GM08714 (cell line): ENCODE data around the gene IP6K3.

Source experiments
- H3K4me3 ChIP-seq: fragments of 200-500 bp; sonication (Bioruptor generic); 2 replicates; pipeline ENCODE4 v1.5.1; 2014; ENCODE audit warnings: mild to moderate bottlenecking, low read length, inconsistent platforms
- ZNF274 ChIP-seq: IDR thresholded peaks from 2 replicates; pipeline ENCODE4 v1.6.1; 2012; ENCODE audit warnings: mild to moderate bottlenecking, low read depth, low read length

The IP6K3 gene

DNA sequence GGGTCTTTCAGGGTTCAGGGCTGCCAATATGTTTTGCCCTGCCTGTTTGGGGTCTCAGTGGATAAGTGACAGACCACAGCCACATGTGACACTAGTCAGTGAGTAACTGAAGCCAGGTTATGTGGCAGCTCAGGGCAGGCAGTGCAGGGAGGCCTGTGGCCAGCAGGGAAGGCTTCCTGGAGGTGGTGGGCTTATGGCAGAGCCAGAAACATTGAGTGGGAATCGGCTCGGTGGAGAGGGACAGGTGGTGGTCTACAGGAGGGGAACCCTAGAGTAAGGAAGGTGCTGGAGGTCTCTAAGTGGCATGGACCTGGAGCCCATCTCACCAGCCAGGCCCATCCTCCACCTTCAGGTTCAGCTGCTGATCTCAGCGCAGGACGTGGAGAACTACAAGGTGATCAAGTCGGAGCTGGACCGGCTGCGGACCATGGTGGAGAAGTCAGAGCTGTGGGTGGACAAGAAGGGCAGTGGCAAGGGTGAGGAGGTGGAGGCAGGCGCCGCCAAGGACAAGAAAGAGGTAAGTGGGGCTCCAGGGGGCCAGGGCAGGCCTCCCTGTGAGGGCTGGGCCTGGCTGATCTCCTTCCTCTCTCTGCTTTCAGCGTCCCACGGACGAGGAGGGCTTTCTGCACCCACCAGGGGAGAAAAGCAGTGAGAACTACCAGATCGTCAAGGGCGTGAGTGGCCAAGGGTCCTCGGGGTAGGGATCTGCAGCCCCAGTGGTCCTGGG is 70.1 kb downstream of the IP6K3 start:
- TF ChIP-seq ZNF274: no peak
- H3K4me3 ChIP-seq: no peak overlapping the region

DNA sequence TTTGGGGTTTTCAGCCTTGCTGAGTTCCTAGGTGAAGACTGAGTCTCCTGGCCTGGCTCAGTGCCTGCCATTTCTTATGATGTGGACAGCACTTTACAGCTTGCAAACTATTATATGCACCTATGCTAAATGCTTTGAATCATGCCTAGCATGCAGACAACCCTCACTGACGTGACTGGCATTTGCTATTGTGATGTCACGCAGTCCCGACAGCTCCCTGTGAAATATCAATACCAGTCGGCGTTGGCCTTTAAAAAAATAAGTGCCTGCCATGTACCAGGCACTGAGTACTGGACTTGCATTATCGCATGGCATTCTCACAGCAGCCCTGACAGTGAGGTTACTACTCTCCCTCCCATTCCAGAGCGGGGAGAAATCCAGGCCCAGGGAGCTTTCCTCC is 70.7 kb downstream of the IP6K3 start:
- H3K4me3 ChIP-seq: no peak overlapping the region
- no peak for TF ChIP-seq ZNF274

GRCh38 chr6:33673851-33674250 is 72.9 kb downstream of the IP6K3 start:
- no peak for TF ChIP-seq ZNF274
- H3K4me3 ChIP-seq: no peak overlapping the region

GRCh38 chr6:33672808-33673207 is 73.9 kb downstream of the IP6K3 start:
- no peak overlapping the region for H3K4me3 ChIP-seq
- no peak for TF ChIP-seq ZNF274

- H3K4me3 ChIP-seq: no peak overlapping the region
- TF ChIP-seq ZNF274: no peak
These were observed 75.0 kb downstream of the IP6K3 start for GRCh38 chr6:33671744-33672072.
